Heart left ventricle (tissue), 16 donors: ENCODE results near the gene FTHL17. TPM values are rescaled to one million over a fixed set of nuclear protein-coding genes. Genes with fewer than 3 reads are reported as not detected.

Experiments
- ATAC-seq, 4 donors: fragments of 200-7000 bp; cut with Tn5 transposase; one replicate each; pipeline ENCODE4 v1.9.1; 2020 to 2022; ENCODE audit warnings: moderate library complexity in 4 of 4, mild to moderate bottlenecking in 3 of 4, moderate number of reproducible peaks in 1 of 4
- DNase-seq, 5 donors: peaks; one replicate each; pipeline ENCODE4 v3.0.0-alpha.2; 2020
- H3K27ac ChIP-seq, 12 donors: fragments of 200-600 bp; sonication (generic) in 4 of 12; one replicate each; pipeline versions ENCODE4 v1.5.0 to v1.8.0; 2016 to 2022; ENCODE audit warnings: mild to moderate bottlenecking in 2 of 12
- H3K27me3 ChIP-seq, 9 donors: fragments of 200-600 bp; sonication (generic) in 2 of 9; one replicate each; pipeline versions ENCODE4 v1.5.1 to v1.8.0; 2016 to 2022; ENCODE audit warnings: mild to moderate bottlenecking in 3 of 9
- H3K36me3 ChIP-seq, 9 donors: fragments of 200-600 bp; sonication (generic) in 2 of 9; one replicate each; pipeline versions ENCODE4 v1.5.0 to v1.8.0; 2018 to 2022; ENCODE audit warnings: mild to moderate bottlenecking in 2 of 9
- H3K4me1 ChIP-seq, 12 donors: fragments of 200-600 bp; sonication (generic) in 4 of 12; one replicate each; pipeline versions ENCODE4 v1.5.0 to v1.8.0; 2016 to 2022; ENCODE audit warnings: mild to moderate bottlenecking in 3 of 12
- H3K4me3 ChIP-seq, 12 donors: fragments of 200-600 bp; sonication (generic) in 4 of 12; one replicate each; pipeline versions ENCODE4 v1.5.0 to v1.8.0; 2017 to 2022; ENCODE audit warnings: mild to moderate bottlenecking in 9 of 12, moderate library complexity in 4 of 12
- H3K9me3 ChIP-seq, 12 donors: fragments of 200-600 bp; sonication (generic) in 4 of 12; one replicate each; pipeline versions ENCODE4 v1.5.0 to v1.8.0; 2016 to 2022; ENCODE audit warnings: mild to moderate bottlenecking in 1 of 12
- CTCF ChIP-seq, 12 donors: fragments of 200-600 bp; sonication (generic) in 4 of 12; IDR thresholded peaks; one replicate each; pipeline versions ENCODE4 v1.5.0 to v1.8.0; 2018 to 2022; ENCODE audit warnings: antibody characterized with exemption in 12 of 12, mild to moderate bottlenecking in 5 of 12
- POLR2A ChIP-seq, 2 donors: fragments of 450-650 bp; IDR thresholded peaks; one replicate each; pipeline ENCODE4 v1.6.1; 2017; ENCODE audit warnings: antibody characterized with exemption in 2 of 2, mild to moderate bottlenecking in 2 of 2, moderate library complexity in 2 of 2
- WGBS, 4 donors: extraction: QIAGEN DNeasy Blood & Tissue Kit in 2 of 4; methylation state at CpG; one replicate each; pipeline versions ENCODE4 v1.1.5 to v1.1.7; 2013 to 2018; 5-methylcytosine and 5-hydroxymethylcytosine counted together
- intact Hi-C, 10 donors: fragments of 100-400 bp; cut with DNase I; formaldehyde crosslinking; loops; one replicate each; pipeline versions ENCODE4 v1.11.1 to v1.14.2; 2022
- long read RNA-seq, 3 donors: library from polyadenylated mRNA; unstranded; transcript quantifications; one replicate each; pipeline ENCODE4 v2.0.0, GENCODE V29; 2020 to 2021
- polyA plus RNA-seq, 2 donors: library from polyadenylated mRNA; stranded (reverse); fragments of 200-250 nt; gene quantifications; one replicate each; pipeline ENCODE4 v1.2.3, GENCODE V29; 2013
- total RNA-seq, 9 donors: library from RNA; depleted of rRNA in 2 of 9; stranded (reverse); fragments of >200 nt in 2 of 9; fragmentation: NEBNext Ultra II Directional in 3 of 9; extraction: Animal tissue kit (Norgen Biotek cat#: 25700) in 3 of 9; gene quantifications; one replicate each; pipeline versions ENCODE4 v1.1.0 to v1.2.4, GENCODE V29; 2016 to 2023
- donor health status: ischemic (EF 13 %, LVEDD 7.1; RV severe dilation, severe dysfunction).
- donor health status: healthy with polysubstance abuse.
- donor health status: DM: no; HTN: yes; CAD: no.
- donor health status: DM: no; HTN: no; CAD: no.
- donor health status: ischemic (EF 25% LVEDD 6.9; RV normal size, moderate dysfunction).
- donor health status: ischemic (EF 25% LVEDD 5.7; RV mildly dilated, moderate dysfunction).
- donor health status: healthy.
- donor health status: DM: yes; HTN: yes; CAD: no.
- donor health status: ischemic (EF 35%, LVEDD 5.7; RV mildly dilated, moderate dysfunction).
- donor health status: nonischemic (EF 11% LVEDD 7.7; RV severe dilation, severe dysfunction).
- donor health status: DM: yes; HTN: yes; CAD: no.
- donor health status: PGD.
- donor health status: ischemic (EF 29% LVEDD 5.4; RV normal size, mild dysfunction).
- donor health status: nonischemic (EF 23%, LVEDD 6.1; RV moderate dilation, normal function).

FTHL17 gene
- total RNA-seq (not detected), polyA plus RNA-seq (not detected)
- long read RNA-seq, donor 1 = 0 reads
- long read RNA-seq, donor 2 = 0 reads
- long read RNA-seq, donor 3 = 0 reads

DNA sequence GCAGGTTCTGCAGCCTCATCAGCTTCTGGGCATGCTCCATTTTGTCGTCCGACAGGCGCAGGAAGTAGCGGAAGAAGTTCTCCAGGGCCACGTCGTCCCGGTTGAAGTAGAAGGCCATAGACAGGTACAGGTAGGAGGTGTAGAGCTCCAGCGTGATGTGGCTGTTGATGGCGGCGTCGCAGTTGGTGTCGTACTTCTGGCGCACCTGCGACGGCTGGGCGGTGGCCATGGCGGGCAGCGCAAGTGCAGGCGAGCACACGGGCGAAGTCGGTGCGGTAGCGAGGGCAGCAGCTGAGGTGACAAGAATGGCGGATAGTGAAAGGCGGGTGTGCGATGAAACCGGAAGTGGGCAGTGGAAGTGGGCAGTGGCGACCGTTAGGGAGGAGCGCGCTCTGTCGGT, at the start of gene FTHL17:
Gene FTHL17, minus strand, starts transcription at position 317 of the 400 bp plus-strand sequence. Its CDS starts 88 bp downstream, at position 229.
- TF ChIP-seq POLR2A (IDR thresholded peaks at IDR 0.05) = no peak
- TF ChIP-seq CTCF (IDR thresholded peaks at IDR 0.05) = no peak
- no peak for DNase-seq
- Histone ChIP-seq H3K27me3 (no peaks in the 10 kb centered on the region), H3K4me1 (no peaks in the 10 kb centered on the region), H3K9me3 (peaks cover 0 to 8% (median 0%) of the 10 kb centered on the region in 12 donors), H3K4me3 (no peak within 1 kb of the TSS), H3K36me3 (no peaks in the 10 kb centered on the region), H3K27ac (no peak within 1 kb of the TSS)
- no peak for ATAC-seq
- intact Hi-C loops = no loop called here
- WGBS, 4 donors = 87 to 98% (median 95%) methylated on average over 32 to 33 of the region's 33 CpGs

DNA sequence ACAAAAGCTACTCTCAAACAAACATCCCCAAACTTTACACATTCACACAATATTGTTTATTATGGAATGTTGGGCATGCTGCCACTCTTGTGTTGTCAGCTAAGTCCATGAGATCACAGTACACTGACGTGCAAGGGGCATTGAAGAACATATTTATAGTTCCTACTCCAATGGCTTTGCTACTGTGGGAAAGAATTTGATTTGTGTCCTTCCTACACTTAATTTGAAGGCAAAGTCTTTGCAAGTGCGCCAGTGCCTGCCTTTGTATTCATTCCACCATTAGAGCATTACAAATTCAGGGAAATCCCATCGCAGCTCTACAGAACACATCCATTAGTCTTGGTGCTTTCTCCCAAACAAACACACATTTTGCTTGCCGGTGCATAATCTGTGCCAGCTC, 45.4 kb upstream of the FTHL17 start:
- no peak for DNase-seq
- H3K4me3 ChIP-seq = no peak overlapping the region
- H3K36me3 ChIP-seq = peaks cover 0 to 31% (median 0%) of the 10 kb centered on the region in 9 donors
- no peaks in the 10 kb centered on the region for H3K9me3 ChIP-seq
- H3K4me1 ChIP-seq = peaks cover 0 to 4% (median 0%) of the 10 kb centered on the region in 12 donors
- peak in 3 of 4 donors; percentile 37 to 52 (median 39) for ATAC-seq
- intact Hi-C loops = no loop called here
- TF ChIP-seq POLR2A (IDR thresholded peaks at IDR 0.05) = no peak
- no peak for TF ChIP-seq CTCF (IDR thresholded peaks at IDR 0.05)
- 53 to 69% (median 63%) methylated on average over 4 of the region's 4 CpGs for WGBS, 4 donors
- H3K27ac ChIP-seq = peak overlapping the region in 2 of 12 donors; percentile 29 to 37
- no peaks in the 10 kb centered on the region for H3K27me3 ChIP-seq

- Histone ChIP-seq H3K4me3 (no peak overlapping the region), H3K4me1 (peaks cover 0 to 4% (median 0%) of the 10 kb centered on the region in 12 donors), H3K36me3 (peaks cover 0 to 15% (median 0%) of the 10 kb centered on the region in 9 donors), H3K27ac (no peak overlapping the region), H3K27me3 (no peaks in the 10 kb centered on the region), H3K9me3 (no peaks in the 10 kb centered on the region)
- DNase-seq (no peak), ATAC-seq (no peak)
- WGBS, 4 donors = 36 to 50% (median 43%) methylated on average over 4 of the region's 4 CpGs
- intact Hi-C loops = no loop called here
- TF ChIP-seq CTCF (IDR thresholded peaks at IDR 0.05) (no peak), POLR2A (IDR thresholded peaks at IDR 0.05) (no peak)
These were observed 43.6 kb upstream of the FTHL17 start for GRCh38 chrX:31115398-31115797.

DNA sequence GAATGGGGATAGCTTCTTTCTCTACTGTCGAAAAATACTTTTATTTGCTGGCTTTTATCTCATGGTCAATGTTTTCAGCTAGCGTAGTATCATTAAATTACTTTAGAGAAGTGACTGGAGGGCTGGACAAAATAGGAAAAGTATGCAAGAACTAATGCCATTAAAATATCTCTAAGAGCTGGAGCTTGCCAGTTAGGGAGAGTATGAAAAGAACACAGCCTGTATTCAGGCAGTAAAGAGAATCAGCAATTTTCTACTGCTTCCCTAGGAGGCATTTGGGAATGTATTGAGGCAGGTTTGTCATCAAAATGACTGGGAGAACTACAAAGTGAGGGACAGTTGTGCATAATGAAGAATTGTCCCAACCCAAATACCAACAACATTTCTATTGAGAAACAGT, 43.0 kb upstream of the FTHL17 start:
- TF ChIP-seq POLR2A (IDR thresholded peaks at IDR 0.05) (no peak), CTCF (IDR thresholded peaks at IDR 0.05) (no peak)
- no peak overlapping the region for H3K4me3 ChIP-seq
- H3K36me3 ChIP-seq = peaks cover 0 to 10% (median 0%) of the 10 kb centered on the region in 9 donors
- DNase-seq (no peak), ATAC-seq (peak in 2 of 4 donors; percentile 37 to 65)
- intact Hi-C loops = no loop called here
- H3K27me3 ChIP-seq = no peaks in the 10 kb centered on the region
- 32 to 41% (median 35%) methylated on average over 2 of the region's 2 CpGs for WGBS, 4 donors
- no peak overlapping the region for H3K27ac ChIP-seq
- H3K4me1 ChIP-seq = peaks cover 0 to 4% (median 0%) of the 10 kb centered on the region in 12 donors
- H3K9me3 ChIP-seq = peaks cover 0 to 1% (median 0%) of the 10 kb centered on the region in 12 donors
